Measurements from ENCODE around the gene PSMB3.

The PSMB3 gene

DNA sequence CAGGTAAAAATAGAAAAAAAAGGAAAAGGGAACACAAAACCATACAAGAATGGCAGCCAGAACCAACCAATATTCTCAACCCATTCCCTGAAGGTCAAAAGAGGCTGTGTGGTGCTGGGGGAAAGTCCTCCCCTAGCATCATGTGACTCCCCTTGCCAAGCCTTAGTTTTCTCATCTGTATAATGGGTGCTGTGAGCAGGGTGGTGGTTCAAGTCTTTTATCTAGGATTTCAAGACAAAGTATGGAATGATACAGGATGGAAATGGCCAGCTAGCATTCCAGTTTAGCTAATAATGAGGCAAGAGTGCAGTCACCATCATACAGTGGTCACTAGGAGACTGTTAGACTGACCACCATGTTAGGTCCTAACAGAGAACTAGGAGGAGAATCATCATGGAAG is 20.7 kb downstream of the PSMB3 start:
- H3K4me1 ChIP-seq (ENCODE audit: insufficient read depth, low read length) = no peaks in the 10 kb centered on the region
- H4K20me1 ChIP-seq (ENCODE audit: insufficient read depth, low read length) = peaks cover 15% of the 10 kb centered on the region; the same call in 1 of the 2 replicates
- no peak overlapping the region for H3K9ac ChIP-seq (ENCODE audit: low read depth, low read length)
- H3K36me3 ChIP-seq (ENCODE audit: insufficient read depth, low read length) = peaks cover 91% of the 10 kb centered on the region
- no peak overlapping the region for H3K4me3 ChIP-seq (ENCODE audit: low read depth in 1 of 2, low read length in 2 of 2)
- TF ChIP-seq, protein P1, sequence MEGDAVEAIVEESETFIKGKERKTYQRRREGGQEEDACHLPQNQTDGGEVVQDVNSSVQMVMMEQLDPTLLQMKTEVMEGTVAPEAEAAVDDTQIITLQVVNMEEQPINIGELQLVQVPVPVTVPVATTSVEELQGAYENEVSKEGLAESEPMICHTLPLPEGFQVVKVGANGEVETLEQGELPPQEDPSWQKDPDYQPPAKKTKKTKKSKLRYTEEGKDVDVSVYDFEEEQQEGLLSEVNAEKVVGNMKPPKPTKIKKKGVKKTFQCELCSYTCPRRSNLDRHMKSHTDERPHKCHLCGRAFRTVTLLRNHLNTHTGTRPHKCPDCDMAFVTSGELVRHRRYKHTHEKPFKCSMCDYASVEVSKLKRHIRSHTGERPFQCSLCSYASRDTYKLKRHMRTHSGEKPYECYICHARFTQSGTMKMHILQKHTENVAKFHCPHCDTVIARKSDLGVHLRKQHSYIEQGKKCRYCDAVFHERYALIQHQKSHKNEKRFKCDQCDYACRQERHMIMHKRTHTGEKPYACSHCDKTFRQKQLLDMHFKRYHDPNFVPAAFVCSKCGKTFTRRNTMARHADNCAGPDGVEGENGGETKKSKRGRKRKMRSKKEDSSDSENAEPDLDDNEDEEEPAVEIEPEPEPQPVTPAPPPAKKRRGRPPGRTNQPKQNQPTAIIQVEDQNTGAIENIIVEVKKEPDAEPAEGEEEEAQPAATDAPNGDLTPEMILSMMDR (IDR thresholded peaks at IDR 0.05; ENCODE audit: borderline replicate concordance, extremely low read depth, low read length, poor library complexity, severe bottlenecking) = no peak
- no peak for TF ChIP-seq EZH2 (IDR thresholded peaks at IDR 0.05; ENCODE audit: borderline replicate concordance, low read depth, low read length, severe bottlenecking)
- no peaks in the 10 kb centered on the region for H3K9me3 ChIP-seq (ENCODE audit: insufficient read depth, low read length, severe bottlenecking)
- H3K4me2 ChIP-seq (ENCODE audit: insufficient read depth, low read length) = no peak overlapping the region
- DNase-seq = no peak
- no peak overlapping the region for H3K27ac ChIP-seq (ENCODE audit: low read length)
- H3K27me3 ChIP-seq (ENCODE audit: insufficient read depth, low read length, poor library complexity) = no peaks in the 10 kb centered on the region
- no peaks in the 10 kb centered on the region for H3K79me2 ChIP-seq (ENCODE audit: insufficient read depth, low read length)
- no peak for ATAC-seq (ENCODE audit: insufficient read depth, low read depth)
- no peak overlapping the region for H2AFZ ChIP-seq (ENCODE audit: low read depth, low read length)

DNA sequence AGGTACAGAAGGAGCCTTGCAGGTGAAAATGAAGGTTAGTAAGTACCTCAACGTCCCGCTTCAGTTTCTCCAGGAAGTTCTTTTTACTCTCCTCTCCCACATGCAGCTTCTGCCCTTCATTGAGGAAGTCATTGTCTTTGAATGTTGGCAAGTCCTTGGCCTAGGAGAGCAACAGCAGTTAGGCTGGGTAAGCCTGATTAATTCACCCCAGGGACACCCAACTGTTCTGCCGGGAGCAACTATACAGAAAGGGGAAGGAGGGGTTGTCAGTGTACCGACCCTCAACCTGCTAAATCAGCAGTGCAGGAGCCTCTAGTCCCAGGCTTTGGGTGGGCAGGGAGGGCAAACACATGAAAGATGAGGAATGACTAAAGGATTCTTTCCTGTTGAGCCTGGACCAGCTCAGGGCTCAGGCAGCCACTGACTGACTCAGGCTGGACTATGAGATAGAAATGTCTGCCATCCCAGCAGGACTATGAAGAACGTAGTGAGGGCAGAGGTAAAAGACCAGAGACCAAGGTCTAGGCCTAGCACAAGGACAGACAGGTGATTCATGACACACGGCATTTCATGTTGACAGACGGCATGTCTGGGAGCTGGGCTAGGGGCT is 25.2 kb downstream of the PSMB3 start:
- Histone ChIP-seq H3K4me1 (ENCODE audit: insufficient read depth, low read length) (no peaks in the 10 kb centered on the region), H3K9ac (ENCODE audit: low read depth, low read length) (no peak overlapping the region), H3K27ac (ENCODE audit: low read length) (no peak overlapping the region), H4K20me1 (ENCODE audit: insufficient read depth, low read length) (no peaks in the 10 kb centered on the region; the same call in none of the 2 replicates), H3K36me3 (ENCODE audit: insufficient read depth, low read length) (peaks cover 91% of the 10 kb centered on the region), H2AFZ (ENCODE audit: low read depth, low read length) (no peak overlapping the region), H3K9me3 (ENCODE audit: insufficient read depth, low read length, severe bottlenecking) (no peaks in the 10 kb centered on the region), H3K27me3 (ENCODE audit: insufficient read depth, low read length, poor library complexity) (no peaks in the 10 kb centered on the region), H3K4me2 (ENCODE audit: insufficient read depth, low read length) (no peak overlapping the region), H3K79me2 (ENCODE audit: insufficient read depth, low read length) (no peaks in the 10 kb centered on the region), H3K4me3 (ENCODE audit: low read depth in 1 of 2, low read length in 2 of 2) (no peak overlapping the region)
- DNase-seq = no peak
- no peak for ATAC-seq (ENCODE audit: insufficient read depth, low read depth)
- no peak for TF ChIP-seq EZH2 (IDR thresholded peaks at IDR 0.05; ENCODE audit: borderline replicate concordance, low read depth, low read length, severe bottlenecking)
- TF ChIP-seq, protein P1 (IDR thresholded peaks at IDR 0.05; ENCODE audit: borderline replicate concordance, extremely low read depth, low read length, poor library complexity, severe bottlenecking) = no peak

DNA sequence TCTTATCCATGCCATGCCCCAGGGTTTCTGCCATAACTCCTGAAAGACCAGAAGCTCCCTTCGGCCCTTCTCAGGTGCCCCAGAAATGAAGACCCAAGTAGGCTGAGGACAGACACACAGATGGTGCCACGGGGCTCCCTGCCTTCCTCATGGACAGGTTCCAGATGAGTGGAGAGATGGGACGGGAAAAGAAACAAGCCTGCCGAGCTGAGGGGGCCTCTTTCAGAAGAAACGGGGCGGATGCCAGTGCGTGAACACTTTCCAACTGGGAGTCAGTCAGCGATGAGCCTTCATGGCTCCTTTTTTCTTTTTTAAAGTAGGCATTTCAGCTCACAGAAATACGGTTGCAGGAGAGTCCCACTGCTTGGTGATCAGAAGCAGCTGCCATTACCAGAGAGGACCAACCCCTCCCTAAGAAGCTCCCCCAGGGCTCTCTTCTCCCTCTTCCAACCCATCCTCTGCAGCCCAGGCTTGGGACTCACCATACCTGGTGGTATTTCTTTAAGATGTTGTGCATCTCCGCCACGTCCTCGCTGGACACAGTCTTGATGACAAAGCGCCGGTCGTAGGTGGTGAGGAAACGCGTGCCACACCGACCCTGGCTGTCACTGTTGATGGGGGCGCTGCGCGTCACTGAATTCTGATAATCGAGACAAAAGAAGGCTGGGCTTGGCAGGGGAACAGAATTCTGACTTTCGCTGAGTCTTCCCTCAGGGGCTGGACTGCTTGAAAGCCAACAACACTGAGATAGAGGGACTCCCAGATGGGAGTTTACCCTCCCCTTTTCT is 27.6 kb downstream of the PSMB3 start:
- Histone ChIP-seq H2AFZ (ENCODE audit: low read depth, low read length) (no peak overlapping the region), H4K20me1 (ENCODE audit: insufficient read depth, low read length) (peaks cover 4% of the 10 kb centered on the region), H3K9me3 (ENCODE audit: insufficient read depth, low read length, severe bottlenecking) (no peaks in the 10 kb centered on the region), H3K27me3 (ENCODE audit: insufficient read depth, low read length, poor library complexity) (no peaks in the 10 kb centered on the region), H3K4me1 (ENCODE audit: insufficient read depth, low read length) (no peaks in the 10 kb centered on the region), H3K9ac (ENCODE audit: low read depth, low read length) (no peak overlapping the region), H3K79me2 (ENCODE audit: insufficient read depth, low read length) (no peaks in the 10 kb centered on the region), H3K4me3 (ENCODE audit: low read depth in 1 of 2, low read length in 2 of 2) (no peak overlapping the region), H3K27ac (ENCODE audit: low read length) (no peak overlapping the region), H3K4me2 (ENCODE audit: insufficient read depth, low read length) (no peak overlapping the region), H3K36me3 (ENCODE audit: insufficient read depth, low read length) (peaks cover 93% of the 10 kb centered on the region)
- ATAC-seq (ENCODE audit: insufficient read depth, low read depth) = no peak
- TF ChIP-seq, protein P1 (IDR thresholded peaks at IDR 0.05; ENCODE audit: borderline replicate concordance, extremely low read depth, low read length, poor library complexity, severe bottlenecking) = no peak
- TF ChIP-seq EZH2 (IDR thresholded peaks at IDR 0.05; ENCODE audit: borderline replicate concordance, low read depth, low read length, severe bottlenecking) = no peak
- no peak for DNase-seq

Data from DND-41 (cell line).